ENCODE measurements around the gene MOSMO. TPM values are rescaled to one million over a fixed set of nuclear protein-coding genes. Genes with fewer than 3 reads are reported as not detected.

Gene MOSMO
- total and polyA plus RNA-seq, 8 donors, result 3.7 to 8.0 (median 5.1) TPM

- intact Hi-C loops (cut with DNase I), result loop anchor here in 1 of 3 donors (5.0 kb wide), 1 partner anchor 84 kb away; the partner anchor contains the start of gene MOSMO
- peak in 1 of 4 donors; percentile 25 for ATAC-seq
- 51 to 53% methylated on average over 3 of the region's 3 CpGs for WGBS, 2 donors
Measured at GRCh38 chr16:22091721-22092120, 83.8 kb downstream of the MOSMO start.

DNA sequence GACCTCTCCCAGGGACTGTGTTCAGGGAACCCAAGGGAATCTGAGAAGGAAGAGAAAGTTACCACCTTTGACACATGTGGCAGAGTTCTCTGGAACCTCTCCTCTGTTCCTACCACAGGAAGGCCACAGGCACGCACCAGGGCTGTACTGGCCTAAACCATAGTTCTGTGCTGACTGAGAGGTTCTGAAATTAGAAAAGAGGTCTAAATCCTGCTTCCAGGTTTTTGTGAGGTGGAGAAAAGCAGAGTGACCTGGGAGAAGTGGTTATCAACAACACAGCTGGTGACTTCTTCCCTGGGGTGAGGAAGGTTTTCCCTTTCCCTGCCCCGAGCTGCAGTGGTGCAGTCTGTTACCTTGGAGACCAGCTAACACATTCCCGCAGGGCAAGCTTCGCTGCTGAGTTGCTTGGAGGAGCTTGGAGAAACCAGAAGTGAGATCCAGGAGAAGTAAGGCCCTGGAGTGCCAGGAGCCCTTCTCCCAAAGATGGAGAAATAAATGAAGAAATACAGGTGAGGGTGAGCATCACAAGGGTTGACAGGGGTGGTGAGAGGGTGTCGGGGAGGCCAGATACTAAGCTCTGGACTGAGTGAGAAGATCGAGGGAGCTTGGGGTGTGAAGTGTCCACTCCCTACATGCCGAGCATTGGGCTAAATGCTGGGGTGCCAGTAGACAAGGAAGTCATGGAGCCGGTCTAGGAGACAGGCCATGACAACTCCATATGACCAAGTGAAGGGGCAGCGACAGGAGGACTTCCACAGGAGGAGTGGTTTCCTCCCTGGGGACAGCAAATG is 84.4 kb downstream of the MOSMO start, which contains the start of gene VWA3A:
Gene VWA3A (plus strand): TSS at position 399 of the 791 bp plus-strand sequence. CDS start 97 bp downstream, at position 496.
- intact Hi-C loops (cut with DNase I), result loop anchor here in 1 of 3 donors (5.0 kb wide), 1 partner anchor 85 kb away; the partner anchor contains the start of gene MOSMO
- Histone ChIP-seq H3K4me1 (no peaks in the 10 kb centered on the region), H3K9me3 (no peaks in the 10 kb centered on the region), H3K36me3 (no peaks in the 10 kb centered on the region), H3K4me3 (no peak within 1 kb of the TSS), H3K27ac (no peak within 1 kb of the TSS), H3K27me3 (no peaks in the 10 kb centered on the region)
- TF ChIP-seq, protein P1, sequence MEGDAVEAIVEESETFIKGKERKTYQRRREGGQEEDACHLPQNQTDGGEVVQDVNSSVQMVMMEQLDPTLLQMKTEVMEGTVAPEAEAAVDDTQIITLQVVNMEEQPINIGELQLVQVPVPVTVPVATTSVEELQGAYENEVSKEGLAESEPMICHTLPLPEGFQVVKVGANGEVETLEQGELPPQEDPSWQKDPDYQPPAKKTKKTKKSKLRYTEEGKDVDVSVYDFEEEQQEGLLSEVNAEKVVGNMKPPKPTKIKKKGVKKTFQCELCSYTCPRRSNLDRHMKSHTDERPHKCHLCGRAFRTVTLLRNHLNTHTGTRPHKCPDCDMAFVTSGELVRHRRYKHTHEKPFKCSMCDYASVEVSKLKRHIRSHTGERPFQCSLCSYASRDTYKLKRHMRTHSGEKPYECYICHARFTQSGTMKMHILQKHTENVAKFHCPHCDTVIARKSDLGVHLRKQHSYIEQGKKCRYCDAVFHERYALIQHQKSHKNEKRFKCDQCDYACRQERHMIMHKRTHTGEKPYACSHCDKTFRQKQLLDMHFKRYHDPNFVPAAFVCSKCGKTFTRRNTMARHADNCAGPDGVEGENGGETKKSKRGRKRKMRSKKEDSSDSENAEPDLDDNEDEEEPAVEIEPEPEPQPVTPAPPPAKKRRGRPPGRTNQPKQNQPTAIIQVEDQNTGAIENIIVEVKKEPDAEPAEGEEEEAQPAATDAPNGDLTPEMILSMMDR (IDR thresholded peaks at IDR 0.05), result no peak
- WGBS, 2 donors, result 37 to 41% methylated on average over 9 of the region's 9 CpGs
- FAIRE-seq, result no peak
- DNase-seq, result peak in 3 of 6 donors; percentile 16 to 39 (median 28)
- peak; percentile 72 to 85 (median 84) for ATAC-seq

More at GRCh38 chr16:22091721-22092120, 83.8 kb downstream of the MOSMO start:
- H3K27ac ChIP-seq, result no peak overlapping the region
- no peaks in the 10 kb centered on the region for H3K27me3 ChIP-seq
- no peaks in the 10 kb centered on the region for H3K36me3 ChIP-seq
- H3K4me1 ChIP-seq, result no peaks in the 10 kb centered on the region
- no peaks in the 10 kb centered on the region for H3K9me3 ChIP-seq
- TF ChIP-seq, protein P1 (IDR thresholded peaks at IDR 0.05), result no peak
- FAIRE-seq (no peak), DNase-seq (no peak)
- H3K4me3 ChIP-seq, result no peak overlapping the region

- intact Hi-C loops (cut with DNase I), result loop anchor here in 1 of 3 donors (5.0 kb wide), 1 partner anchor 86 kb away; the partner anchor contains the start of gene MOSMO
- DNase-seq (no peak), FAIRE-seq (no peak), ATAC-seq (no peak)
- 70 to 85% methylated on average over 3 of the region's 3 CpGs for WGBS, 2 donors
- H3K9me3 ChIP-seq, result no peaks in the 10 kb centered on the region
- no peak overlapping the region for H3K27ac ChIP-seq
- H3K4me3 ChIP-seq, result no peak overlapping the region
- no peaks in the 10 kb centered on the region for H3K4me1 ChIP-seq
- H3K27me3 ChIP-seq, result no peaks in the 10 kb centered on the region
- TF ChIP-seq, protein P1 (IDR thresholded peaks at IDR 0.05), result no peak
- H3K36me3 ChIP-seq, result no peaks in the 10 kb centered on the region
Measured at GRCh38 chr16:22093331-22093730, 85.4 kb downstream of the MOSMO start.

DNA sequence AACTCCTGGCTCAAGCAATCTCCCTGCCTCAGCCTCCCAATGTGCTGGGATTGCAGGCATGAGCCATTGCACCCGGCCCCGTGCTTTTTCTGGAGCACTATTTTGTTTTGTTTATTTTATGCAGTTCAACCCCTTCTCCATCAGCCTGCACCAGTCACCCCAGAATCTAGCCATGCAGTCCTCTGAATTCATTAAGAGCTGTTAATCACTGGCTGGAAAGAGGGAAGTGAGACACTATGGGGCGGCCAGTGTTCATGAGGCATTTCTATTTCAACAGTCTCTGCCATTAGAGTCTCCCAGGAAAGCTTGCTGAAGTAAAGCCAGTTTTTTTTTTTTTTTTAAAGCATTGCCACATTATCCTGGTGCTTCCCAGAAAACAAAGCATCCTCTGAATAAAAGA is 86.1 kb downstream of the MOSMO start:
- H3K4me3 ChIP-seq, result no peak overlapping the region
- FAIRE-seq (no peak), ATAC-seq (no peak), DNase-seq (no peak)
- H3K27me3 ChIP-seq, result no peaks in the 10 kb centered on the region
- no peaks in the 10 kb centered on the region for H3K9me3 ChIP-seq
- no peak overlapping the region for H3K27ac ChIP-seq
- no peaks in the 10 kb centered on the region for H3K4me1 ChIP-seq
- no peaks in the 10 kb centered on the region for H3K36me3 ChIP-seq
- intact Hi-C loops (cut with DNase I), result loop anchor here in 1 of 3 donors (5.0 kb wide), 1 partner anchor 87 kb away; the partner anchor contains the start of gene MOSMO
- 58 to 65% methylated on average over 3 of the region's 3 CpGs for WGBS, 2 donors
- TF ChIP-seq, protein P1 (IDR thresholded peaks at IDR 0.05), result no peak
